GM19372 (cell line): ENCODE data around the gene GIGYF1.
A peak's percentile ranks its signal among the peaks of the same experiment; 100 is the strongest.
"Not testable (repeated sequence)": the region's sequence is repeated elsewhere in the genome, so short reads cannot be mapped to it uniquely, and the experiment has no call there.

ENCODE experiments used
- ATAC-seq: cut with Tn5 transposase; IDR thresholded peaks from one replicate; pipeline ENCODE4 v1.9.1; 2021; ENCODE audit warnings: mild to moderate bottlenecking, low read depth, moderate library complexity; ENCODE audit not compliant: unreplicated experiment

Gene GIGYF1

GRCh38 chr7:100710452-100710851 lies 16.4 kb upstream of the GIGYF1 start:
- ATAC-seq = no peak

DNA sequence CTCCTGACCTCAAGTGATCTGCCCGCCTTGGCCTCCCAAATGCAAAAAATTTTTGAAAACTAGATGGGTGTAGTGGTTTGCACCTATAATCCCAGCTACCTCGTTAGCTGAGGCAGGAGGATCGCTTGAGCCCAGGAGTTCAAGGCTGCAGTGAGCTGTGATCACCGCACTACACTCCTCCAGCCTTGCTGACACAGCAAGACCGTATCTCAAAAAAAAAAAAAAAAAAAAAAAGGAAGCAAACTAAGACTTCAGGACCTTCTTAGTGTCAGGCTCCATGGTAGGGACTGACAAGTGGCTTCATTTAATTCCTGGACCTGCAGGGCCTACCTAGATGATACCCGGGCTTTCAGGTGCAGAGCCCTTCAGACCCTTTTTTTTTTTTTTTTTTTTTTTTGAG lies 14.3 kb upstream of the GIGYF1 start:
- ATAC-seq = no peak

DNA sequence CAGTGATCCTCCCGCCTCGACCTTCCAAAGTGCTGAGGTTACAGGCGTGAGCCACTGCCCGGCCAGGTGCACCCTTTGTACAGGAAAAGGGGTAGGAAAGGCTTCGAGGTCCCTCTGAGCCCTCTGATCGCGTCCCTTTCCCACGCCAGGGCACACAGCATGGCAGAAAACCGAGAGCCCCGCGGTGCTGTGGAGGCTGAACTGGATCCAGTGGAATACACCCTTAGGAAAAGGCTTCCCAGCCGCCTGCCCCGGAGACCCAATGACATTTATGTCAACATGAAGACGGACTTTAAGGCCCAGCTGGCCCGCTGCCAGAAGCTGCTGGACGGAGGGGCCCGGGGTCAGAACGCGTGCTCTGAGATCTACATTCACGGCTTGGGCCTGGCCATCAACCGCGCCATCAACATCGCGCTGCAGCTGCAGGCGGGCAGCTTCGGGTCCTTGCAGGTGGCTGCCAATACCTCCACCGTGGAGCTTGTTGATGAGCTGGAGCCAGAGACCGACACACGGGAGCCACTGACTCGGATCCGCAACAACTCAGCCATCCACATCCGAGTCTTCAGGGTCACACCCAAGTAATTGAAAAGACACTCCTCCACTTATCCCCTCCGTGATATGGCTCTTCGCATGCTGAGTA lies 12.7 kb upstream of the GIGYF1 start:
- no peak for ATAC-seq

DNA sequence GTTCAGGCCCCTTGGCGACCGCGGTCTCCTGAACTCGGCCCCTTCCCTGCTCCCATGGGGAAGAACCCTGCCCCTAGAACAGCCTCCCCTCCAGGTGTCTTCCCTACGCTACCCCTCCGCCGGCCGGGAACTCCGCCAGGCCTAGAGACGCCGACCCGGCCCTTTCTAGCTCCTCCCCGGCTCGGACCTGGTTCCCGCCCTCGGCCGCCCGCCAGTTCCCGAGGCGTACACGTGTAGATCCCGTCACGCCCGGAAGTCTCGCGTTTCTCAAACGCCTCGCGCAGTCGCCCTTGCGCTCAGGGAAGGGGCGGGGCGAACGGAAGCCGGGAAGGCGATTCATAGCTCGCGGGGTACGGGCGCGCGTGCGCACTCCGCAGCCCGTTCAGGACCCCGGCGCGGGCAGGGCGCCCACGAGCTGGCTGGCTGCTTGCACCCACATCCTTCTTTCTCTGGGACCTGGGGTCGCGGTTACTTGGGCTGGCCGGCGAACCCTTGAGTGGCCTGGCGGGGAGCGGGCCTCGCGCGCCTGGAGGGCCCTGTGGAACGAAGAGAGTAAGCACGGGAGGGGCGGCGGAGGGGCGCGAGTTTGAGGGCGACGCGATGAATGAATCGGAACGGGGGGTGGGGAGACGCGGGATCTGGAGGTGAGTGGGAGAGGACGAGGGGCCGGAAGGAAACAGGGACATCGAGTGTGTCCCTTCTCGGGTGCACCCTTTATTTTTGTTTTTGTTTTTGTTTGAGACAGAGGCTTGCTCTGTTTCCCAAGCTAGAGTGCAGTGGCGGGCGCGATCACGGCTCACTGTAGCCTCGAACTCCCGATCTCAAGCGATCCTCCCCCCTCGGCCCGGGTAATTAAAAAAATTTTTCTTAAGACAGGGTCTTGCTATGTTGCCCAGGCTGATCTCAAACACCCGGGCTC lies 12.0 kb upstream of the GIGYF1 start, which contains the start of gene POP7:
TSS of gene POP7 (plus strand) at position 369 of the 919 bp plus-strand sequence. CDS start 710 bp downstream, outside the sequence.
- peak; percentile 86 for ATAC-seq

GRCh38 chr7:100705320-100705752 lies 11.3 kb upstream of the GIGYF1 start:
- ATAC-seq = peak; percentile 48

DNA sequence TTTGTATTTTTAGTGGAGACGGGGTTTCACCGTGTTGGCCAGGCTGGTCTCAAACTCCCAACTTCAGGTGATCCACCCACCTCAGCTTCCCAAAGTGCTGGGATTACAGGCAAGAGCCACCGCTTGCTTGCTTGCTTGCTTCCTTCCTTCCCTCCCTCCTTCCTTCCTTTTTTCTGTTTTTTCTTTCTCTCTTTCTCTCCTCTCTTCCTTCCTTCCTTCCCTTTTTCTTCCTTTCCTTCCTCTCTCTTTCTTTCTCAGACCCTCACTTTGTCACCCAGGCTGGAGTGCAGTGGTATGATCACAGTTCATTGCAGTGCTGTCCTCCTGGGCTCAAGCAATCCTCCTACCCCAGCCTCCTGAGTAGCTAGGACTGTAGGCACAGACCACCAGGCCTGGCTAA lies 7.0 kb upstream of the GIGYF1 start:
- not testable (repeated sequence) for ATAC-seq

DNA sequence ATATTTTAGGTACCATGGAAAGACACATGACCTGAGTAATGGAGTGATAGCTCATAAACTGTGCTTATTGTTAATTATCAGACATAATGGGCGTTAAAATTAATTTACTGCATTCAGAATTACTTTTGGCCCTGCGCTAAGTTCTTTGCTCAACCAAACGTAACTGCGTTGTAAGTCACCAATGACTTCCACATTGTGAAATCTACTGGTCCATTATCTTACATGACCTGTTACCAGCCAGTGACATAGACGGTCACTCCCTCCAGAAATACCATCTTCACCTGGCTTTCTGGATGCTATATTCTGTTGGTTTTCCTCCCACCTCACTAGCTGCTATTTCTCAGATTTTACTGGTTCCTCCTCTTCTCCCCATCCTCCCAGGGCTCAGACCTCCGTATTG lies 5.0 kb upstream of the GIGYF1 start:
- no peak for ATAC-seq

- no peak for ATAC-seq
These were observed 2.1 kb upstream of the GIGYF1 start for GRCh38 chr7:100696123-100696521.

DNA sequence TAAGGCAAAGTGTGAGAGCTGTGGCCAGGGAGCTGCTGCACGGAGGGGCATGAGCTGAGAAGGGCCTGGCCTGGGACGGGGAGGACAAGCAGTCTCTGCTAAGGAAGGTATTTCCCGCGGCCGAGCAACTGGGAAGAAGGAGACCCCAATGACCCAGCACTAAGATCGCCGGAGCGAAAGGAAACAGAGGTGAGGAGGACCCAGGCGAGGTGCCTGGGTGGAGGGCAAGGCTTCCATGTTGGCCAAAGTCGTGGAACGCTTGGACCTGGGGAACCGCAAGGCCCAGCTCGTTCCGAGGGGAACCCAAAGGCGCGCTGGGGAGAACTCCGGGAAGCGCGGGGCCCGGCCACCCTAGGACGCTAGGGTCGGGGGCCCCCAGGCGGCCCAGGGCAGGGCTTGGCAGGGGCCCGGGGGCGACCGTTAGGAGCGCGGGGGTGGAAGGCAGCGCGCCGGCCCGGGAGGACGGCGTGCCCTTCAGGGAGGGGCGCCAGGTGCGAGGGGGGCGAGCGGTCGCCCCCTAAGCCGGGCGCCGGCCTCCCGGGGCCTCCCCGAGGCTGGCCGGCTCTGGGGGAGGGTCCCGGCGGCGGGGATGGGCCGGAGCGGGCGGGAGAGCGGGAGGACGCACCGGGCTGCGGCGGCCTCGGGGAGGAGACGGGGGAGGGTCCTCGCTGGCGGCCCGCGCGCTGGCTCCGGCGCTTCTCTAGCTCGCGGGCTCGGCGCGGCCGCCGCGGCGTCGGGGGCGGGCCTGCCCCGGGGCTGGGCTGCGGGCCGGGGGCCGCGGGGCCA lies 545 bp downstream of the GIGYF1 start:
- ATAC-seq = peak; percentile 30

GRCh38 chr7:100692578-100692961 lies 1.5 kb downstream of the GIGYF1 start:
- no peak for ATAC-seq

DNA sequence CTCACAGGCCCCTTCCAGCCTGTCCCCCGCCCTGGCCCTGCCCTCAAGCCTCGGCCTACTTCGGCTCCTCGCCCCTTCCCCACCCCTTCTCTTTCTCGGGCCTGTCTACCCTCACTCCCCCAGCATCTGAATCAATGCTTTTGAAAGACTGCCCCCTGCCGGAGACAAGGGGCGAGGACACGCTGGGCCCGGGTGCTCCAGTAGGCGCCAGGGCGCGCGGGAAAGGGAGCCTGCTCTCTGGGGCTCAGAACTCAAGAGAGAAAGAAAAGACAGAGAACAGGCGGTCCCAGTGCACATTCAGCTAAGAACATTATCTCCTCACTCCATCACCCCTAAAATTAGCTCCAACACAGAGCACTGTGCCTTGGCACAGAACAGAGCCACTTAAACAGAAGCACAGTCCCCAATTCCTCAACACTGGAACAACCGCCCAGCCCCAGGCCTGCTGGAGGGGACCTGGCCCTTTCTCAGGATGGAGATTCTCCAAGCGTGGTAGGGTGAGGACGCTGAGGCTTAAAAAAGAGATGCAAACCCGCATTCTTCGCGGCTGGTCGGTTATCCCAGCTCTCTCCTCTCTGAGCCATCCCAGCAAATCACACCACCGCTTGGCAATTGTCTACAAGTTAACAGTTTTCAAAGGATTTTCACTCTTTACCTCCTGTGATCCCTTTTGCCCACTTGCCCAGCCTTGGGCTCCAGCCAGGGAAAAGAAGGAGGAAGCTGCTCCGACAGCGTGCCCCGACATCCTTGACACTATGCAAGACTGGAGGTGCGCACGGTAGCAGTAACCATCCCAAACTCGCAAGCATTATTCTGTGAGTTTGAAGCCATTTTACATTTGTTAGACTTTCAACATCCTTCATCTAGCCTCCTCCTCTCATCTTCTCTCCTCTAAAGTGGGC lies 2.1 kb downstream of the GIGYF1 start:
- peak; percentile 38 for ATAC-seq

DNA sequence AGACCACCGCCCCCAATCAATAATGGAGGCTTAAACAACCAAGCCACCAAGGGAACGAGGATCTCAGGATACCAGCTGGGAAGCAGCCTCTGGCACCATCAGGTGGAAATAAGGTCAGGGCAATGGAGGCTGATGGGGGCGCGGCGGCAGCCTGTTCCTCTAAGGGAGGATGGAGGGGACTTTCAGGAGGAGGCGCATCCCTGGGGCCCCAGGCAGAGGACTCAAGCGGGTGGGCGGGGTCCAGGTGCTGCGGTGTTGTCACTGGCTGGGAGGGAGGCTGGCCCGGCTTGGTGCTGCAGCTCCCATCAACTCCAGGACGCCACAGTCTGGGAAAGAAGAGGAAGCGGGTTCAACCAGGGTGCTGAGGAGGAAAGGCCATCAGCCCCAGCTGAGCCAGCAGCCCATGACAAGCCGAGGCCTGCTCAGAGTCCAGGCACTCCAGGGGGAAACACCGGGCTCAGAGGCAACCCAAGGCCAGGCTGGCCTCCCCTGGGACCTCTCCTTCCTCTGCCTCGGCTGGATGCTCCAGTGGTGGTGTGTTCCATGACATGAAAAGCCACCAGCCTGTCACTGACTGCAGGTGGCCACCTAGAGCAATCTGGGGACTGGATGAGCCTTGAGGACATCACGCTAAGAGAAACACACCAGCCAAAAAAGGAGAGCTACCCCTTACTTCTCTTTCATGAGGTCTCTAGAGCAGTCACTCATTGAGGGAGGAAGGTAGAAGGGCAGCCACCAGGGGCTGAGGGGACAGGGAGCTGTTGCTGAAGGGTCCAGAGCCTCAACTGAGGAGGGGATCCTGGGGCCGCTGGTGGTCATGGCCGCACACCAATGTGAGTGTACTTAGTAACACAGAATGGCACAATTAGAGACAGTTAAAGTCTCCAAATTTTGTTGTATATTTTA lies 4.6 kb downstream of the GIGYF1 start:
- ATAC-seq = no peak

- no peak for ATAC-seq
These were observed 5.7 kb downstream of the GIGYF1 start for GRCh38 chr7:100688326-100688860.

DNA sequence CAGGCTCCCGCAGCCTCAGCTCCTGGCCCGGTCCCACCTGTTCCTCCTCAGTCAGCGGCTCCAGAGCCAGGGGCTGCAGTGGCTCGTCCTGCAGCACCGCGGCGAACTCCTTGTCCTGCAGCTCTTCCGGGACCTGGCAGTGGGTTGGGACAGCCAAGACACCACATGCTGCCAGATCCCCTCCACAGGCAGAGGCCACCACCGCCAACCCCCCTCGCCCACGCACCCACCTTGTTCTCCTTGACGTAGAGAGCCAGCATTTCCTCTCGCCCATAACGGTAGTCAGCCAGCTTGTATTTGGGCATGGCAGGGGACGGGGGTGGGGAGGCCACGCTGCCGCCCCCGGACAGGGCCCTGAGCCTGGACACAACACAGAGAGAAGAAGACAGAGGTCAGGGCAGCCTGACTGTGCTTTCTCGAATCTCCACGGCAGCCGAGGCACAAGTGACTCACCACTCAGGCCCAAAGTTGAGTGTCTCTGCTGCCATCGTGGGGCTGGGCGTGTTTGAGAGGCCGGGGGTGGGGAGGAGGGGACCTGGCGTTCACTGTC lies 6.2 kb downstream of the GIGYF1 start:
- ATAC-seq = no peak

DNA sequence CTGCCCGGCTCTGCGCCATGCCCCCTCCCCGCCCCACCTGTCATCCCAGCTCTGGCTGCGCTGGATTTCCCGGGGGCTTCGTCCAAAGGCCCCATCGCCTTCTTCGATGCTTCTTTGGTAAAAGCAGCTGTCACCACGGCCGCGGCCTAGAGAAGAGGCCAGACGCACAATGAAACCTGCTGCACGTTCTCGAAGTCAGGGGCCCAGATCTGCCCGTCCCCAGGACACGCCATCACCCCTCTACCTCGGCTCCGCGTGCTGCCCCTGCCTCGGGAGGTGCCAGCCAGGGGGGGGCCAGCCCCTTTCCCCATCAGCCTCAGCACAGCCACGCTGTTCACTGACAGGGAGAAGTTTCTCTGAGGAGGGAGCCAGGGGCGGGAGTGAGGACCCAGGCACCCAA lies 6.8 kb downstream of the GIGYF1 start:
- no peak for ATAC-seq

- ATAC-seq = no peak
These were observed 7.2 kb downstream of the GIGYF1 start for GRCh38 chr7:100686822-100687211.

DNA sequence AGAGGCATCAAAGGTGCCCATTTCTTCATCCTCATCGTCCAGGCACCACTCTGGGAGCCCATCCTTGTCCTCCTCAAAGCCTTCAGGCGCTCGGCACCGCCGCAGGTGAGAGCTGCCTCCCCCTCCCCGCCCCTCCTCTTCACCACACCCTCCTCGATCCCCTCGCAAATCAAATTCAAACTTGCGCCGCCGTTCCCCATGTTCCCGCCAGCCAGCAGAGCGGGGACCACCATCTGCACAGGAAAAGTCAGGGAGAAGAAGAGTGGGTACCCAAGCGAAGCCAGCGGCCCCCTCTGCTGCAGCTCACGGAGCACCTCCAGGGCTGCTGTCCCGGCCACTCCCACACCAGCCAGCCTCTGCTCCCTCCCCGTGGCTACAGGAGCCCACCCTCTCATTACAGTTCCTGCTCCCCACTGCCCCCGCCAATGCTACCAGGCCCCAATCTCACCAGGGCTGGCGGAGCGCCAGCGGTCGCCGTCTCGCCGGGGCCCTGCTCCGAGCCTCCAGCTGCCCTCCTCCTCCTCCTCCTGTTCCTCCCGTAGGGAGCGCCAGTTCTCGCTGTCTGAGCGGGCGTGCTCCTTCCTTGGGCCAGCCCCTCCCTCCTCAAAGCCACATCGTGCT lies 7.7 kb downstream of the GIGYF1 start:
- ATAC-seq = no peak

DNA sequence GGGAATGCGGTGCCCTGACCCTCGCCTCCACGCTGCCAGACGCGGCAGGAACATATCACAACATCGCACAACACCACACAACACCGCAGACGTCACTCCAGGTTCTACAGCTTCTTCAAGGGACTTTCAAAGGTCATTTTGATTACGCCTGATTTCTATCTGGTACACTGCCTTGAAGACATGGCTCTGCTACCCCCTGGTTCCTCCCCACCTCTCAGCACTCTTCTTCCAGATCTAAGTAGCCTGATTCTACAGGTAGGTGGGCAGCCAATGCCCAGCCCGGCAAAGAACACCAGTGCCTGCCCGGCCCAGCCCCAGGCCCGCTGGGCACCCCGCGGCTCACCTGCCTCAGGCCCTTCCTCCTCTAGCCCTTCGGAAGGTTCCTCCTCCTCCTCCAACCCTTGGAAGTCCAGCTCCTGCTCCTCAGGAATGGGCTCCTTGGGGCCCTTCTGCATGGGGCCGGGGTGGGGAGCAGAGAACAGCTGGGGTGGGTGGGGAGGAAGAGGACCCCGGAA lies 8.4 kb downstream of the GIGYF1 start:
- no peak for ATAC-seq
